HG02588 (cell line): ENCODE results near the gene DDX39B.
"Not testable (repeated sequence)": the region's sequence is repeated elsewhere in the genome, so short reads cannot be mapped to it uniquely, and the experiment has no call there.

Experiments
- ATAC-seq: cut with Tn5 transposase; IDR thresholded peaks from one replicate; pipeline ENCODE4 v1.9.1; 2021; ENCODE audit warnings: mild to moderate bottlenecking, moderate library complexity; ENCODE audit not compliant: unreplicated experiment

The DDX39B gene

GRCh38 chr6:31487674-31488073, 54.1 kb downstream of the DDX39B start:
- not testable (repeated sequence) for ATAC-seq

GRCh38 chr6:31486065-31486837, 55.6 kb downstream of the DDX39B start:
- ATAC-seq = not testable (repeated sequence)

GRCh38 chr6:31485055-31485454, 56.7 kb downstream of the DDX39B start:
- no peak for ATAC-seq

GRCh38 chr6:31483392-31483791, 58.4 kb downstream of the DDX39B start:
- no peak for ATAC-seq

- no peak for ATAC-seq
These were observed 61.2 kb downstream of the DDX39B start for GRCh38 chr6:31480574-31480973.
